ENCODE data around the gene GPX3. TPM values are rescaled to one million over a fixed set of nuclear protein-coding genes. Genes with fewer than 3 reads are reported as not detected.

Gene GPX3
- total RNA-seq, 4 donors from 2014 or later = 5,296 to 11,485 (median 6,898) TPM

DNA sequence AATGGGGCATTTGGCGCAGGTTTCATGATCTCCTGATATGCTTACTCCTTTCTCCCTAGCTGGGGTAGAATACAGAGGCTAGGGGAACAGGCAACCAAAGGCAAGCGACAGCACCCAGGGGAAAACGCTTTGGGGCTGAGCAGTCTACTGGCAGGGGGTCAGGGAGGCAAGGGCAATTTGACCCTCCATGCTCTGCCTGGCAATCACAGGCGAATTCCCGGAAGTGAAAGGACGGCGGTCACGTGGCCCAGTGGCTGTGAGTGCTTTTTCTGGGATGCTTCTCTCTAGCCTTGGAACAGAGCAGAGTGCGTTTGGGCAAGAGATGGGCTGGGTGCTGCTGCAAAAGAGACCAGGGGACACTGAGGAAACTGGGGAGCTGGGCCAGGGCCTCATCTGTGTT, 5.7 kb downstream of the GPX3 start:
- ATAC-seq (ENCODE audit: low FRiP score) = no peak
- TF ChIP-seq, protein P1, sequence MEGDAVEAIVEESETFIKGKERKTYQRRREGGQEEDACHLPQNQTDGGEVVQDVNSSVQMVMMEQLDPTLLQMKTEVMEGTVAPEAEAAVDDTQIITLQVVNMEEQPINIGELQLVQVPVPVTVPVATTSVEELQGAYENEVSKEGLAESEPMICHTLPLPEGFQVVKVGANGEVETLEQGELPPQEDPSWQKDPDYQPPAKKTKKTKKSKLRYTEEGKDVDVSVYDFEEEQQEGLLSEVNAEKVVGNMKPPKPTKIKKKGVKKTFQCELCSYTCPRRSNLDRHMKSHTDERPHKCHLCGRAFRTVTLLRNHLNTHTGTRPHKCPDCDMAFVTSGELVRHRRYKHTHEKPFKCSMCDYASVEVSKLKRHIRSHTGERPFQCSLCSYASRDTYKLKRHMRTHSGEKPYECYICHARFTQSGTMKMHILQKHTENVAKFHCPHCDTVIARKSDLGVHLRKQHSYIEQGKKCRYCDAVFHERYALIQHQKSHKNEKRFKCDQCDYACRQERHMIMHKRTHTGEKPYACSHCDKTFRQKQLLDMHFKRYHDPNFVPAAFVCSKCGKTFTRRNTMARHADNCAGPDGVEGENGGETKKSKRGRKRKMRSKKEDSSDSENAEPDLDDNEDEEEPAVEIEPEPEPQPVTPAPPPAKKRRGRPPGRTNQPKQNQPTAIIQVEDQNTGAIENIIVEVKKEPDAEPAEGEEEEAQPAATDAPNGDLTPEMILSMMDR (IDR thresholded peaks at IDR 0.05) = no peak
- no peak for DNase-seq (ENCODE audit: low spot score)

GRCh38 chr5:151026679-151027078, 6.3 kb downstream of the GPX3 start:
- TF ChIP-seq, protein P1 (IDR thresholded peaks at IDR 0.05) = no peak
- ATAC-seq (ENCODE audit: low FRiP score) (no peak), DNase-seq (ENCODE audit: low spot score) (no peak)

DNA sequence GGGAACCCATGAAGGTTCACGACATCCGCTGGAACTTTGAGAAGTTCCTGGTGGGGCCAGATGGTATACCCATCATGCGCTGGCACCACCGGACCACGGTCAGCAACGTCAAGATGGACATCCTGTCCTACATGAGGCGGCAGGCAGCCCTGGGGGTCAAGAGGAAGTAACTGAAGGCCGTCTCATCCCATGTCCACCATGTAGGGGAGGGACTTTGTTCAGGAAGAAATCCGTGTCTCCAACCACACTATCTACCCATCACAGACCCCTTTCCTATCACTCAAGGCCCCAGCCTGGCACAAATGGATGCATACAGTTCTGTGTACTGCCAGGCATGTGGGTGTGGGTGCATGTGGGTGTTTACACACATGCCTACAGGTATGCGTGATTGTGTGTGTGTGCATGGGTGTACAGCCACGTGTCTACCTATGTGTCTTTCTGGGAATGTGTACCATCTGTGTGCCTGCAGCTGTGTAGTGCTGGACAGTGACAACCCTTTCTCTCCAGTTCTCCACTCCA, 7.6 kb downstream of the GPX3 start:
- DNase-seq (ENCODE audit: low spot score) = no peak
- TF ChIP-seq, protein P1 (IDR thresholded peaks at IDR 0.05) = no peak
- no peak for ATAC-seq (ENCODE audit: low FRiP score)

DNA sequence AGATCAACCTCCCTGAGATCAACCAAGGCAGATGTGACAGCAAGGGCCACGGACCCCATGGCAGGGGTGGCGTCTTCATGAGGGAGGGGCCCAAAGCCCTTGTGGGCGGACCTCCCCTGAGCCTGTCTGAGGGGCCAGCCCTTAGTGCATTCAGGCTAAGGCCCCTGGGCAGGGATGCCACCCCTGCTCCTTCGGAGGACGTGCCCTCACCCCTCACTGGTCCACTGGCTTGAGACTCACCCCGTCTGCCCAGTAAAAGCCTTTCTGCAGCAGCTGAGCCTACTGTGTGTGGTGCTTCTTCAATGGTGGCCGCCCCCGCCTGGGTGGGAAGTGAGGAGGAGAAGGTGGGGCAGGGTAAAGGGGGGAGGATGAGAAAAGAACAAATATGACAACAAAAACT, 8.3 kb downstream of the GPX3 start:
- TF ChIP-seq, protein P1 (IDR thresholded peaks at IDR 0.05) = no peak
- ATAC-seq (ENCODE audit: low FRiP score) (peak; percentile 15), DNase-seq (ENCODE audit: low spot score) (no peak)

- TF ChIP-seq, protein P1 (IDR thresholded peaks at IDR 0.05) = no peak
- DNase-seq (ENCODE audit: low spot score) = no peak
- ATAC-seq (ENCODE audit: low FRiP score) = no peak
Observed at GRCh38 chr5:151029179-151030055, 9.0 kb downstream of the GPX3 start.

DNA sequence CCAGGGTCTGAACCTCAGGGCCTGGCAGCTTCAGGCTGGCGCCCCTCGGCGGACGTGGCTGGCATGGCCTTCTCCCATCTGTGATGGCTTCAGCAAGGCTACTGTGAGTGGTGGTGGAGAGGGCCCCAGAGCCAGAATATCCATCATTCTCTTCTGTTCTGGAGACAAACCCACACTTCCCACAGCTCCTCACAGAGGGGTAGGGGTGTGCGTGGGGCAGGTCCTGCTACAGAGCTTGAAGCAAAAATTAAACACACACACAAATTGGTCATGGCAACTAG, 9.6 kb downstream of the GPX3 start:
- DNase-seq (ENCODE audit: low spot score) (no peak), ATAC-seq (ENCODE audit: low FRiP score) (no peak)
- TF ChIP-seq, protein P1 (IDR thresholded peaks at IDR 0.05) = no peak

DNA sequence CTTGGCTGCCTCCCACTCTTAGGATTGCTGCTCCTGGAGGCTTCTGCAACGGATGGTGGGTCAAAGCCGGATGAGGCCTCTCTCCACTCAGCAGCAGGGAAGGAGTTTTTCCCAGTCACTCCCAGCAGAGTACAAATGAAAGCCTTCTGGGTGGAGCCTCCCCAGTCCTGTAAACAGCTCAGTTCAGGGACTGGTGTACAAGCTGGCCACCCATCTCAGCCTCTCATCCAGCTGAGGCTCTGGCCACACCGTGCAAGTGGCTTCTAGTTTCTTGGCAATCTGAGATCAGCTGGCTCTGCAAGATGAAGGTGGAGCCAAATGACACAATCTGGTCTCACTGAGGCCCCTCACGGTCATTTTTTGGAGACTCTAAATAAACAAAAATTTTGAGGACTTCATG, 10.0 kb downstream of the GPX3 start:
- ATAC-seq (ENCODE audit: low FRiP score) (peak; percentile 19), DNase-seq (ENCODE audit: low spot score) (no peak)

More for the DNA sequence above, 10.0 kb downstream of the GPX3 start:
- TF ChIP-seq, protein P1 (IDR thresholded peaks at IDR 0.05) = no peak
